WI38 (cell line): ENCODE results near the gene NRTN.

Experiments
- H3K4me3 ChIP-seq: 2 replicates; pipeline ENCODE4 v1.5.1; 2011; ENCODE audit warnings: low read depth, mild to moderate bottlenecking, control low read depth, low read length
- TF ChIP-seq, protein P1 (sequence below): IDR thresholded peaks from 2 replicates; pipeline ENCODE4 v1.5.1; 2012; ENCODE audit warnings: low read depth, mild to moderate bottlenecking, control low read depth, low read length

The NRTN gene

GRCh38 chr19:5817218-5817617 lies 12.4 kb downstream of the NRTN start:
- TF ChIP-seq, protein P1, sequence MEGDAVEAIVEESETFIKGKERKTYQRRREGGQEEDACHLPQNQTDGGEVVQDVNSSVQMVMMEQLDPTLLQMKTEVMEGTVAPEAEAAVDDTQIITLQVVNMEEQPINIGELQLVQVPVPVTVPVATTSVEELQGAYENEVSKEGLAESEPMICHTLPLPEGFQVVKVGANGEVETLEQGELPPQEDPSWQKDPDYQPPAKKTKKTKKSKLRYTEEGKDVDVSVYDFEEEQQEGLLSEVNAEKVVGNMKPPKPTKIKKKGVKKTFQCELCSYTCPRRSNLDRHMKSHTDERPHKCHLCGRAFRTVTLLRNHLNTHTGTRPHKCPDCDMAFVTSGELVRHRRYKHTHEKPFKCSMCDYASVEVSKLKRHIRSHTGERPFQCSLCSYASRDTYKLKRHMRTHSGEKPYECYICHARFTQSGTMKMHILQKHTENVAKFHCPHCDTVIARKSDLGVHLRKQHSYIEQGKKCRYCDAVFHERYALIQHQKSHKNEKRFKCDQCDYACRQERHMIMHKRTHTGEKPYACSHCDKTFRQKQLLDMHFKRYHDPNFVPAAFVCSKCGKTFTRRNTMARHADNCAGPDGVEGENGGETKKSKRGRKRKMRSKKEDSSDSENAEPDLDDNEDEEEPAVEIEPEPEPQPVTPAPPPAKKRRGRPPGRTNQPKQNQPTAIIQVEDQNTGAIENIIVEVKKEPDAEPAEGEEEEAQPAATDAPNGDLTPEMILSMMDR, result no peak
- H3K4me3 ChIP-seq, result no peak overlapping the region

DNA sequence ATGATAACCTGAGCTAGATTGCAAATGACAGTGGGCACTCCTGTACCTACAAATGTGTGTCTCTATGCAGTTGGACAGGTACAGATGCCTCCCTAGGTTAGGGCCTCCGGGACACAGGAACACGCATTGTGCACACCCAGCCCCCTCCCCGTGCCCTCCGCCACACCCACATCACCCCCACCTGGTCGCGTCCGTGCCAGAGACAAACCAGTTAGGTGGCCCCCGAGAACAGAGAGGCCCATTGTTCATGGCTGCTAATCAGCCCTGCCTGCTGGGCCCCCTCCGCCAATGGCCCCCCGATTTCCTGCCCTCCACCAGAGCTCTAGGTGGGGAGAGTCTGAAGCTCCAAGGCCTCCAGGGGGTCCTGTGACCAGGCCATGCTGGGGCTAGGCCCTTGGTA lies 13.7 kb downstream of the NRTN start:
- TF ChIP-seq, protein P1, result no peak

DNA sequence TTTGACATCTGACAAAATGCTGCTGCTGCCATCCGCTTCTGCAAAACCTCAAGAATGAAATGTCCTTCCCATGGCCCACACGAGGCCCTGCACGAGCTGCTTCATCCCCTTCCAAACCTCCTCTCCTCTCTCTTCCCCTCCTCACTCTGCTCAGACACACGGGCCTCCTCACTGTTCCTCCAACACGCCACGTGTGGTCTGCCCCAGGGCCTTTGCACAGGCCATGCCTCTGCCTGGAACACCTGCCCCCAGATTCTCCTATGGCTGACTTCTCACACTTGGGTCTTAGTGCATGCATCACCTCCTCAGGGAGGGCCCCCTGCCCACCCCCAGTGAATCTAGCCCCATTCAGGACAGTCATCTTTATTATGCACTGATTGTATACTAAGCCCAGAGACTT lies 15.9 kb downstream of the NRTN start:
- no peak overlapping the region for H3K4me3 ChIP-seq
- TF ChIP-seq, protein P1, result no peak

More for the DNA sequence above, 13.7 kb downstream of the NRTN start:
- H3K4me3 ChIP-seq, result no peak overlapping the region

DNA sequence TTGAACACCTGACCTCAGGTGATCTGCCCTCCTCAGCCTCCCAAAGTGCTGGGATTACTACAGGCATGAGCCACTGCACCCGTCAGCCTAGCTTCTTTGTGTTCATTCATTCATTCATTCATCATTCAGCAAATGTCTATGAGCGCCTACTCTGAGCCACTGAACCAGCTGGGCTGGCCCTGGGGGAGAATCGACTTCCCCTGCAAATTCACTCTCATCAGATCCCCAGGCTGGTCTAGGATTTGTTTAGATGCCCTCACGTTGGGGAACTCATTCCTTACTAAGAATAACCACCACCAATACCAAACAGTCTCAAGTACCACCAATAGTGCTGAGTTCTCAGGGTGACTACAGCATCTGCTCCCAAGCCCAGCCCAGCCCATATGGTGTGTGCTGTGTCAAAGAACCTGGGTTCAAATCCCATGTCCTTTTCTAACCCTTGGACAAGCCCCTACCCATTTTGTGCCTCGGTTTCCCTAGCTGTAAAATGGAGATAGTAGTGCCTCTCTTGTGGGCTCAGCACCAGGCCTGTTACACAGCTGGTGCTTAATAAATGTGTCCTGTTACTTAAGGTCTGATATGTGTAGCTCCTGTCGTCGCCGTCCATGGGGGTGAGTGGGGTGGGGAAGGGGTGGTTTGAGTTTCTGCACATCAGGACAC lies 16.8 kb downstream of the NRTN start:
- TF ChIP-seq, protein P1, result no peak
- H3K4me3 ChIP-seq, result no peak overlapping the region

DNA sequence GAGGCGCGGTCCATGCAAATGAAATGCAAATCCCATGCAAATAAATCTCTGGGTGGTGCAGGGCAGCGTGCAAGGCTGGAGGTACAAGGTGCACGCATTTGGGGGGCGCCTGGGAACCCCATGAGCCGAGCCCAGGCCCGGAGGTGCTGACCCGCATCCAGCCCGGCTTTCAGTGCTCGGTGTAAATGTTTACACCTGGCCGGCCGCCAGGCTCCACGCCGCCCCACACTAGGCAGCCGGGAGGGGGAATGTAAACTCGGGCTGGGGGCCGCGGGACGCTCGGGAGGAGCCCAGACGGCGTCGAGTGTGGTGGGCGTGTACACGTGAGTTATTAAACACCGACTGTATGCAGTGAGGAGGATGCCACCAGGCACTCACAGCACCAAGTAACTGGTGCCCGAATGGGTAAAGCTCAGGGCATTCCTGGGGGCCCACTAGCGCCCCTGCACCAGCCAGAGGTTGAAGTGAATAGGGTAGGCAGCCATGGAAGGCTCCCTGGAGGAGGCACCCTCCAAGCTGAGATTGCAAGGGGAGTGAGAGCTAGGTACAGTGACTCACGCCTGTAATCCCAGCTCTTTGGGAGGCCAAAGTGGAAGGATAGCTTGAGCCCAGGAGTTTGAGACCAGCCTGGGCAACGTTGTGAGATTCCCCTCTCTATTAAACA lies 17.4 kb downstream of the NRTN start:
- TF ChIP-seq, protein P1, result no peak
- no peak overlapping the region for H3K4me3 ChIP-seq

GRCh38 chr19:5823579-5824281 lies 18.9 kb downstream of the NRTN start:
- H3K4me3 ChIP-seq, result no peak overlapping the region
- TF ChIP-seq, protein P1, result no peak

DNA sequence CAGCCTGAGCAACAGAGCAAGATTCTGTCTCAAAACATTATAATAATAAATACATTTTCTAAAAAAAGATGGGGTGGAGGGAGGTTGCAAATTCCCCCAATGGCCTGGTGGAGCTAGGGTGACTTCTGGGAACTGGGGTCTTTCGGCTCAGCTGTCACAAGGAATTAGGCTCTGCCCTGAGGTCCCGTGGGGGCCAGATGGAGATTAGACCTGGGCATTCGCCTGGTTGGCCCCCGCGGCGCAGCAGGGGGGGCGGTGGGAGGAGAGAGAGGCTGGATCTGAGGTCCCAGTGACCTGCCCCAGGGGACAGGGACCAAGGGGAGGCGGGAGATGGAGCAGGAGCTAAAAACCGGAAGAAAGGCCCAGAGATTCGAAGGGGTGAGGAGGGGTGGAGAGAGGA lies 19.9 kb downstream of the NRTN start:
- H3K4me3 ChIP-seq, result no peak overlapping the region
- TF ChIP-seq, protein P1, result no peak
